Karpas-422 (cell line): Measurements from ENCODE around the gene MAP4K2. TPM values are rescaled to one million over a fixed set of nuclear protein-coding genes. Genes with fewer than 3 reads are reported as not detected.

Experiments
- DNase-seq: peaks from one replicate; pipeline ENCODE4 v3.0.0-alpha.2; 2015
- H2AFZ ChIP-seq: fragments of 200-600 bp; sonication (generic); 2 replicates; pipeline ENCODE4 v1.6.1; 2014; ENCODE audit warnings: antibody characterized with exemption, low read length, mixed read lengths
- H3K27ac ChIP-seq: fragments of 200-600 bp; sonication (generic); 2 replicates; pipeline ENCODE4 v1.5.1; 2014; ENCODE audit warnings: mild to moderate bottlenecking, low read length, moderate library complexity
- H3K27me3 ChIP-seq: fragments of 200-600 bp; sonication (generic); 2 replicates; pipeline ENCODE4 v1.6.1; 2014; ENCODE audit warnings: low read length, mixed read lengths
- H3K36me3 ChIP-seq: fragments of 200-600 bp; sonication (generic); 2 replicates; pipeline ENCODE4 v1.6.1; 2014; ENCODE audit warnings: low read length, mixed read lengths; ENCODE audit not compliant: insufficient read depth
- H3K4me1 ChIP-seq: fragments of 200-600 bp; sonication (generic); 2 replicates; pipeline ENCODE4 v1.6.1; 2014; ENCODE audit warnings: mild to moderate bottlenecking, low read length, mixed read lengths
- H3K4me2 ChIP-seq: fragments of 200-600 bp; sonication (generic); 2 replicates; pipeline ENCODE4 v1.6.1; 2014; ENCODE audit warnings: low read length, low read depth, mild to moderate bottlenecking; ENCODE audit not compliant: poor library complexity, severe bottlenecking
- H3K4me3 ChIP-seq: fragments of 200-600 bp; sonication (generic); 2 replicates; pipeline ENCODE4 v1.5.1; 2014; ENCODE audit warnings: mild to moderate bottlenecking, antibody characterized with exemption, low read length, mixed read lengths
- H3K79me2 ChIP-seq: fragments of 200-600 bp; sonication (generic); 2 replicates; pipeline ENCODE4 v1.6.1; 2014; ENCODE audit warnings: mild to moderate bottlenecking, low read length, mixed read lengths
- H3K9ac ChIP-seq: fragments of 200-600 bp; sonication (generic); 2 replicates; pipeline ENCODE4 v1.6.0; 2014; ENCODE audit warnings: low read length
- H3K9me2 ChIP-seq: fragments of 200-600 bp; sonication (generic), shearing (Covaris generic); replicated peaks from 2 replicates; pipeline ENCODE4 v1.6.0; 2014; ENCODE audit warnings: mild to moderate bottlenecking, low read length, moderate library complexity; ENCODE audit not compliant: insufficient read depth
- H3K9me3 ChIP-seq: fragments of 300-700, 200-600 bp; sonication (generic); 2 replicates; pipeline ENCODE4 v1.6.1; 2014; ENCODE audit warnings: low read length, mixed read lengths
- H4K20me1 ChIP-seq: fragments of 200-600 bp; sonication (generic); 2 replicates; pipeline ENCODE4 v1.6.1; 2014; ENCODE audit warnings: mild to moderate bottlenecking, antibody characterized with exemption, low read length, low read depth; ENCODE audit not compliant: insufficient read depth
- total RNA-seq: library from RNA; depleted of rRNA; stranded (reverse); fragments of >200 nt; shearing (Covaris generic); gene quantifications from 2 replicates; pipeline ENCODE4 v1.2.3, GENCODE V29; 2014; ENCODE audit warnings: low replicate concordance

The MAP4K2 gene
- total RNA-seq, 1 experiment from 2014 or later: 62.0 TPM

- Histone ChIP-seq H3K79me2 (peaks cover 10% of the 10 kb centered on the region), H3K36me3 (peaks cover 67% of the 10 kb centered on the region), H3K4me3 (no peak overlapping the region), H3K9me2 (no peaks in the 10 kb centered on the region), H2AFZ (no peak overlapping the region), H3K4me2 (no peak overlapping the region), H3K27ac (no peak overlapping the region), H3K27me3 (no peaks in the 10 kb centered on the region), H3K9me3 (no peaks in the 10 kb centered on the region), H4K20me1 (peaks cover 68% of the 10 kb centered on the region), H3K9ac (no peak overlapping the region), H3K4me1 (peaks cover 5% of the 10 kb centered on the region; the same call in 1 of the 2 replicates)
- no peak for DNase-seq
These were observed 36.1 kb downstream of the MAP4K2 start for GRCh38 chr11:64766881-64767280.

DNA sequence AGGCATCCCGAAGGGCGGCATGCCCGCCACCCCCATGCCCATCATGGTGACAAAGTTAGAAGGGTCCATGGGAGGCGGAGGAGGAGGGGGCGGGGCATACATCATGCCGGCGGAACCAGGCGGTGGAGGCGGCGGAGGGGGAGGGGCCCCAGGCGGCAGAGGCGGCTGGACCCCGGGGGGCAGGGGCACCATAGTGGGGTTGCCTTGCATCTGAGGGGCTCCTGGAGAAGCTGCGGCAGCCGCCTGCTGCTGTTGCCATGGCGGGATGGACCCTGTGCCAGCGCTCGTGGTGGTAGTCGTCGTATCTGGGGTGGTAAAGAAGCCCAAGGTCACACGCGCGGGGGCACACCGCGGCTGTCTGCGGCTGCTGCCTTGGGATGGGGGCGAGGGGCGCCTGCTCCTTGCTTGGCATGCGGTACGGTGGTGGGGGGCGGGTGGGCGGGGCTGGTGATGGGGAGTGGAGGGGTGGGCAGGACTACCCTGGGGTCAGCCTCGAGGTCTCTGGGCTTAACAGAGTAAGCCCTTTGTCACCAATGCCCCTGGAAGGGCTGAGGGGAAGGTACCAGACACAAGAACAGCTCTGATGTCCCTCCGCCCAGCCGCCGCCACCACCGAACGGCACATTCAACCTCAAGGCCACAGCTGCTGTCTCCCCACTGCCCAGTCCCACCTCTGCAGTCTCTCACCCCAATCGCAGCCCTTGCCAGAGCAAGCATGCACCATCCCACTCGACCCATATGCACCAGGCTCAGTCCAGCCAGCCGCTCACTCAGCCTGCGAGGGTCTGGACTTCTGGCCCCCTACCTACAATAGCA lies 37.0 kb downstream of the MAP4K2 start:
- peaks cover 5% of the 10 kb centered on the region; the same call in 1 of the 2 replicates for H3K4me1 ChIP-seq
- no peaks in the 10 kb centered on the region for H3K9me3 ChIP-seq
- DNase-seq: no peak
- no peak overlapping the region for H3K4me3 ChIP-seq
- no peaks in the 10 kb centered on the region for H3K9me2 ChIP-seq
- peaks cover 59% of the 10 kb centered on the region for H3K36me3 ChIP-seq
- H3K27ac ChIP-seq: no peak overlapping the region
- H3K4me2 ChIP-seq: no peak overlapping the region
- H3K27me3 ChIP-seq: no peaks in the 10 kb centered on the region
- H3K79me2 ChIP-seq: 0 out of 2 replicates have a peak, but pooled peaks cover 6% of the 10 kb centered on the region
- no peak overlapping the region for H2AFZ ChIP-seq
- H3K9ac ChIP-seq: no peak overlapping the region
- H4K20me1 ChIP-seq: peaks cover 60% of the 10 kb centered on the region

- Histone ChIP-seq H2AFZ (no peak overlapping the region), H3K9ac (no peak overlapping the region), H3K4me2 (no peak overlapping the region), H3K9me2 (no peaks in the 10 kb centered on the region), H3K4me1 (peaks cover 5% of the 10 kb centered on the region; the same call in 1 of the 2 replicates), H3K4me3 (no peak overlapping the region), H3K79me2 (no peaks in the 10 kb centered on the region), H3K36me3 (peaks cover 52% of the 10 kb centered on the region), H4K20me1 (peaks cover 53% of the 10 kb centered on the region), H3K27ac (no peak overlapping the region), H3K9me3 (no peaks in the 10 kb centered on the region), H3K27me3 (no peaks in the 10 kb centered on the region)
- DNase-seq: no peak
These were observed 37.6 kb downstream of the MAP4K2 start for GRCh38 chr11:64765291-64765850.

GRCh38 chr11:64764753-64765152 lies 38.3 kb downstream of the MAP4K2 start:
- no peak overlapping the region for H3K4me3 ChIP-seq
- H3K4me1 ChIP-seq: peaks cover 5% of the 10 kb centered on the region; the same call in 1 of the 2 replicates
- no peak for DNase-seq
- H3K9ac ChIP-seq: no peak overlapping the region
- no peak overlapping the region for H3K27ac ChIP-seq
- H3K27me3 ChIP-seq: no peaks in the 10 kb centered on the region
- H3K4me2 ChIP-seq: no peak overlapping the region
- H3K79me2 ChIP-seq: no peaks in the 10 kb centered on the region
- no peaks in the 10 kb centered on the region for H3K9me2 ChIP-seq
- peaks cover 48% of the 10 kb centered on the region for H4K20me1 ChIP-seq
- no peaks in the 10 kb centered on the region for H3K9me3 ChIP-seq
- peaks cover 46% of the 10 kb centered on the region for H3K36me3 ChIP-seq
- H2AFZ ChIP-seq: no peak overlapping the region

GRCh38 chr11:64764040-64764611 lies 38.9 kb downstream of the MAP4K2 start:
- Histone ChIP-seq H3K4me2 (no peak overlapping the region), H3K27me3 (no peaks in the 10 kb centered on the region), H3K4me1 (peaks cover 5% of the 10 kb centered on the region; the same call in 1 of the 2 replicates), H3K9me3 (no peaks in the 10 kb centered on the region), H3K4me3 (no peak overlapping the region), H3K27ac (no peak overlapping the region), H3K9ac (no peak overlapping the region), H4K20me1 (peaks cover 42% of the 10 kb centered on the region), H3K79me2 (no peaks in the 10 kb centered on the region), H2AFZ (no peak overlapping the region), H3K36me3 (peaks cover 40% of the 10 kb centered on the region), H3K9me2 (no peaks in the 10 kb centered on the region)
- DNase-seq: no peak

DNA sequence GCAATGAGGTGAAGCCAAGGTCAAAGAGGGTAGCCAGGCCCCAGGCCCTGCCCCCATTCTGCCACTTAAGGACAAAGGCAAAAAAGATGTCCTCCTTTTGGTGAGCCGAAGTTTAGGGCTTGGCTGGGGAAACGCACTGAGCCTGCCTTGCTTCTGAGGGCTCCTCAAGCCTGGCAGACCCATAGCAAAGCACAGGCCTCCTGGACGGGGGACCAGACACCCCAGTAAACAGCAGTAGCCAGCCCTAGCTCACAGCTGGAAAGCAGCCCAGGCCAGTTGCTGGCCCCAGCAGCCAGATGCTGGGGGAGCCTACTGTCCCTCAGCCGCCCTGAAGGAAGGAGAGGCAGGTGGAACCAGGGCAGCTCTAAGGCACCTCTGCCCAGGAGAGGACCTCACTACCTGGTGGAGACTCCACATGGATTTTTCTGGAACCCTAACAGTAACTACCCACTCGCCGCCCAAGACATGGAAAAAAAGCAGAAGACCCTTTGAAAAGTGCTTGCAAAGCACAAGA lies 39.4 kb downstream of the MAP4K2 start:
- Histone ChIP-seq H4K20me1 (peaks cover 36% of the 10 kb centered on the region), H3K9me3 (no peaks in the 10 kb centered on the region), H3K9ac (no peak overlapping the region), H3K4me2 (no peak overlapping the region), H3K27ac (0 out of 2 replicates have a peak overlapping the region, but pooled peaks have one; percentile 42), H3K9me2 (no peaks in the 10 kb centered on the region), H3K27me3 (no peaks in the 10 kb centered on the region), H3K79me2 (no peaks in the 10 kb centered on the region), H2AFZ (no peak overlapping the region), H3K4me1 (peaks cover 5% of the 10 kb centered on the region; the same call in 1 of the 2 replicates), H3K36me3 (peaks cover 35% of the 10 kb centered on the region), H3K4me3 (no peak overlapping the region)
- DNase-seq: no peak

GRCh38 chr11:64762674-64763525 lies 40.1 kb downstream of the MAP4K2 start:
- no peaks in the 10 kb centered on the region for H3K9me3 ChIP-seq

More at GRCh38 chr11:64762674-64763525, 40.1 kb downstream of the MAP4K2 start:
- no peak for DNase-seq
- Histone ChIP-seq H2AFZ (no peak overlapping the region), H3K9me2 (no peaks in the 10 kb centered on the region), H3K9ac (no peak overlapping the region), H3K4me2 (no peak overlapping the region), H3K27ac (0 out of 2 replicates have a peak overlapping the region, but pooled peaks have one; percentile 42), H3K79me2 (no peaks in the 10 kb centered on the region), H3K4me1 (peaks cover 5% of the 10 kb centered on the region; the same call in 1 of the 2 replicates), H3K27me3 (no peaks in the 10 kb centered on the region), H3K4me3 (no peak overlapping the region), H3K36me3 (peaks cover 28% of the 10 kb centered on the region), H4K20me1 (peaks cover 31% of the 10 kb centered on the region)
